ENCODE results near the gene NTN5.

The NTN5 gene

DNA sequence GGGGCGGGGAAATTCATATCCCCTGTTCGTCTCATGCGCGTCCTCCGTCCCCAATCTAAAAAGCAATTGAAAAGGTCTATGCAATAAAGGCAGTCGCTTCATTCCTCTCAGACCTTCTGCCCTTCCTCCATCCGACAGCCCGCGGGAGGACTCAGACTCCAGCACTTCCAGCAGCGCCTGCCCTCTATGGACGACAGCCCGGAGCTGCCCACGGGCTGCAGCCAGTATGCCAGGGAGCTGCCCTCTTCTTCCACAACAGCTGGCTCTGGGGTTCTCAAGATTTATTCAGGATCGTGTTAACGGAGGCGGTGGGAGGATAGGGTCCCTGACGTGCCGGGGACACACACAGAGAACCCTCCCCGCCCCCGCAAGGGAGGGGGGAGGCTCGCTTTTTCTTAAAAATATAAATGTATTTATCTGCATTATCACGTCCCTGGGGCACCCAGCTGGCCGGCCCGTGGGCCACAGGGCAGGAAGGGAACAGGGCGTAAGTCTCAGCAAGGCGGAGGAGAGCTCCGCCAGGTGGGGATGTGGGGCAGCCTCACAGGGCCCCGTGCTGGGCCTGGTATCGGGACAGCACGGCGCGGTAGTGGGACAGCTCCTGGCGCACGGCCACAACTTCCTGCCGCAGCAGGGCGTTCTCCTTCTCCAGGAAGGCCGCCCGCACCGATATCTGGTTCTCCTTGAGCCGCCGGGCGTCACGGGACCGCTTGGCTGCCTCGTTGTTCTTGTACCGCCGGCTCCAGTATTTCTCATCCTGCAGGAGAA, 42.3 kb downstream of the NTN5 start:
- no peak for DNase-seq (ENCODE audit: low read depth in 2 of 2)

DNA sequence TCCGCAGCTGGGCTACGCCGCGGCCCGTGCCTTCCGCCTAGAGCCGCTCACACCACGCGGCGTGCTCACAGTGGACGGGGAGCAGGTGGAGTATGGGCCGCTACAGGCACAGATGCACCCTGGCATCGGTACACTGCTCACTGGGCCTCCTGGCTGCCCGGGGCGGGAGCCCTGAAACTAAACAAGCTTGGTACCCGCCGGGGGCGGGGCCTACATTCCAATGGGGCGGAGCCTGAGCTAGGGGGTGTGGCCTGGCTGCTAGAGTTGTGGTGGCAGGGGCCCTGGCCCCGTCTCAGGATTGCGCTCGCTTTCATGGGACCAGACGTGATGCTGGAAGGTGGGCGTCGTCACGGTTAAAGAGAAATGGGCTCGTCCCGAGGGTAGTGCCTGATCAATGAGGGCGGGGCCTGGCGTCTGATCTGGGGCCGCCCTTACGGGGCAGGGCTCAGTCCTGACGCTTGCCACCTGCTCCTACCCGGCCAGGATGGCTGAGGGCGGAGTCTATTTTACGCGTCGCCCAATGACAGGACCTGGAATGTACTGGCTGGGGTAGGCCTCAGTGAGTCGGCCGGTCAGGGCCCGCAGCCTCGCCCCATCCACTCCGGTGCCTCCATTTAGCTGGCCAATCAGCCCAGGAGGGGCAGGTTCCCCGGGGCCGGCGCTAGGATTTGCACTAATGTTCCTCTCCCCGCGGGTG, 43.1 kb downstream of the NTN5 start:
- no peak for DNase-seq (ENCODE audit: low read depth in 2 of 2)

DNA sequence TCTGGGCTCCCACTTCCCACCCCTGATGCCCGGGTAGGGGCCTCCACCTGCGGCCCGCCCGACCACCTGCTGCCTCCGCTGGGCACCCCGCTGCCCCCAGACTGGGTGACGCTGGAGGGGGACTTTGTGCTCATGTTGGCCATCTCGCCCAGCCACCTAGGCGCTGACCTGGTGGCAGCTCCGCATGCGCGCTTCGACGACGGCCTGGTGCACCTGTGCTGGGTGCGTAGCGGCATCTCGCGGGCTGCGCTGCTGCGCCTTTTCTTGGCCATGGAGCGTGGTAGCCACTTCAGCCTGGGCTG, 43.6 kb downstream of the NTN5 start:
- DNase-seq (ENCODE audit: low read depth in 2 of 2) = no peak

DNA sequence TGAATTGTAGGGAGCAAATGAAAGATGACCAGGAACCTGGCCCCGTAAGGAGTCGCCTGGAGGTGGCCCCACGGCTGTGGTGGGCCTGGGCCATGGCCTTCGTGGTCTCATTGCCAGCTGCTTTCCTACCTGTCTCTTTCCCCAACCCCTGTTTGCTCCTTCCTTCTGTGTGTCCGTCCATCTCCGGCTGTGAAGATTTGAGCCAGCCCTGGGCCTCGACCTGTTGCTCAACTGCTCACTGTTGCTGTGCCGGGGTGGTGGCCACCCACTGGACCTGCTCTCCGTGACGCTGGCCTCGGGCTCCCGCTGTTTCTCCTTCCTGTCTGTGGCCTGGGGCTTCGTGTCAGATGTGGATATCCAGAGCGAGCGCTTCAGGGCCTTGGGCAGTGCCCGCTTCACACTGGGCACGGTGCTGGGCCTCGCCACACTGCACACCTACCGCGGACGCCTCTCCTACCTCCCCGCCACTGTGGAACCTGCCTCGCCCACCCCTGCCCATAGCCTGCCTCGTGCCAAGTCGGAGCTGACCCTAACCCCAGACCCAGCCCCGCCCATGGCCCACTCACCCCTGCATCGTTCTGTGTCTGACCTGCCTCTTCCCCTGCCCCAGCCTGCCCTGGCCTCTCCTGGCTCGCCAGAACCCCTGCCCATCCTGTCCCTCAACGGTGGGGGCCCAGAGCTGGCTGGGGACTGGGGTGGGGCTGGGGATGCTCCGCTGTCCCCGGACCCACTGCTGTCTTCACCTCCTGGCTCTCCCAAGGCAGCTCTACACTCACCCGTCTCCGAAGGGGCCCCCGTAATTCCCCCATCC, 44.1 kb downstream of the NTN5 start:
- no peak for DNase-seq (ENCODE audit: low read depth in 2 of 2)

DNA sequence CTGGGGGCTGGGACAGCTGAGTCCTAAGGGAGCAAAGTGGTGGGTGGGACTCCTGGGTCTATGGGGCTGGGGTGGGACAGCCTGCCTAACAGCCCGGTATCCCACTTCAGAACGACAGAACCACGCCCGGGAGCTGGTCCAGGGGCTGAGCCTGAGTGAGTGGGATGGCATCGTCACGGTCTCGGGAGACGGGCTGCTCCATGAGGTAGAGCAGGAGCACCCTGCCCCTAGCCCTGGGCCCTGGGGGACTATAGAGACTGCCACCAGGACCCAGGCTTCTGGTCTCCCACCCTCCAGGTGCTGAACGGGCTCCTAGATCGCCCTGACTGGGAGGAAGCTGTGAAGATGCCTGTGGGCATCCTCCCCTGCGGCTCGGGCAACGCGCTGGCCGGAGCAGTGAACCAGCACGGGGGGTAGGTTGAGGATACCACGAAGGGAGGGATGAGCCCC, 44.9 kb downstream of the NTN5 start:
- DNase-seq (ENCODE audit: low read depth in 2 of 2) = no peak

DNA sequence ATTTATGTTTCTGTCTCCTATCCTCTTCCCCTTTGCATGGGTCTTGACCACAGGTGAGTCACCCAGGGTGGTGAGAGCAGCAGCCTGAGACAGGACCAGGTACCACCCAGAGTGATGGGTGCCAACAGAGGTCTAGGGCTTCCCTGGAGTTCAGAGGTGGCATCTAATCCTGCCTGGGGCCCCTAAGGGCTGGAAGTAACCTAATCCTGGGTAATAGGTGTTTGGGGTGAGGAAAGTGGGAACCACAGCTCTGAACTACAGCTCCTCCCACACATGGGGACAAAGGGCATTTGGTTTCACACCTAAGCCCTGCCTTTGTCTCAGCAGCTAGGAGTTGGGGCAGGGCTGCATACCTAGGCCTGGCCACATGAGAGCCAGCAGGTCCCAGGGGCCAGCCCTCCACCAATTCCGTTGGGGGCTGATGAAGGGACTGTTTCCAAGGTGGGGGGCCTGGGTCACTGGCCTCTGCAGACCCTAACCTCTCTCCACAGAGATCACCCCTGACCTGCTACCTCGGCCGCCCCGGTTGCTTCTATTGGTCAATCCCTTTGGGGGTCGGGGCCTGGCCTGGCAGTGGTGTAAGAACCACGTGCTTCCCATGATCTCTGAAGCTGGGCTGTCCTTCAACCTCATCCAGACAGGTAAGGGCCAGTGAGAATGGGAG, 45.5 kb downstream of the NTN5 start:
- DNase-seq (ENCODE audit: low read depth in 2 of 2) = no peak

DNA sequence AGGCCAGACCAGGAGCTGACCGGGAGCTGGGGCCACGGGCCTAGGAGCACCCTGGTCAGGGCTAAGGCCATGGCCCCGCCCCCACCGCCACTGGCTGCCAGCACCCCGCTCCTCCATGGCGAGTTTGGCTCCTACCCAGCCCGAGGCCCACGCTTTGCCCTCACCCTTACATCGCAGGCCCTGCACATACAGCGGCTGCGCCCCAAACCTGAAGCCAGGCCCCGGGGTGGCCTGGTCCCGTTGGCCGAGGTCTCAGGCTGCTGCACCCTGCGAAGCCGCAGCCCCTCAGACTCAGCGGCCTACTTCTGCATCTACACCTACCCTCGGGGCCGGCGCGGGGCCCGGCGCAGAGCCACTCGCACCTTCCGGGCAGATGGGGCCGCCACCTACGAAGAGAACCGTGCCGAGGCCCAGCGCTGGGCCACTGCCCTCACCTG, 46.9 kb downstream of the NTN5 start:
- DNase-seq (ENCODE audit: low read depth in 2 of 2) = no peak

DNA sequence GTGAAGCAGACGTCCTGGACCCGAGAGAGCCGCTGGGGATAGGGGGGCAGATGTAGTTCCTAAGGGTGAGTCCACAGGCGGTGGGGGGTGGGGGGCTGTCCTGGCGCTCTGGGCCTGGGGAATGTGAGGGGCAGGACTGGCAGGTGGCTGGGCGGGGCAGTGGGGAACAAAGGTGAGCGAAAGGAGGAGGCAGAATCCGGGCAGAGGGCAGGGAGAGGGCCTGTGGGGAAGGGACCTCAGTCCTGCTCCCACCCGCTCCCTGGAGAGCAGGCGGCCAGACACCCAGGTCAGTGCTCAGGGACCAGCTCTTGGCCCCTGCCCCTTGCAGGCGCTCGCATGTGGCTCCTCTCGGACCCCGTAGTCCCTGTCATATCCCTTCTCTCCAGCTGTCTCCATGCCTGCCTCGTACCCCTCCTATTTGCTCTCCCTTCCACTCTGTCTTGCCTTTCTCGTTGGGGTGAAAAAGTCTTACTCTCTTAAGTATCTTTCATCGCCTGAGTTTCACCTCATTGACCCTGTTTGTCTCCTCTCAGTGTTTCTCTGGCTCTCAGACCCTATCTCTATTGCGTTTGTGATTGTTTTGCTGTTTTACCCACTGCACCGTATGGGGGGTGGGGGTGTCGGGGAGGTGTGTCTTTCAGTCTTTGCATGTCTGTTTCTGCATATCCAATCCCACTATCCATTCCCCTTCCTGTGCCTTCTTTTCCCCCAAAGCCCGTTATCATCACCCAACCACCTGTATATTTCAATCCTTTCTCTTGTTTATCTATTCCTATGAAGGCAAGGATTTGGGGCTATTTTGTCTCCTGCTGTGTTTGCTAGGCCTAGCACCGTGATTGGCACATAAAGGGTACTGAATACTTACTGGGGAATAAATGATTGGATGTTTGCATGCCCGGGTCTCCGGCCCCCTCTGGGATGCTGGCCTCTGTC, 47.8 kb downstream of the NTN5 start:
- DNase-seq (ENCODE audit: low read depth in 2 of 2) = no peak

DNA sequence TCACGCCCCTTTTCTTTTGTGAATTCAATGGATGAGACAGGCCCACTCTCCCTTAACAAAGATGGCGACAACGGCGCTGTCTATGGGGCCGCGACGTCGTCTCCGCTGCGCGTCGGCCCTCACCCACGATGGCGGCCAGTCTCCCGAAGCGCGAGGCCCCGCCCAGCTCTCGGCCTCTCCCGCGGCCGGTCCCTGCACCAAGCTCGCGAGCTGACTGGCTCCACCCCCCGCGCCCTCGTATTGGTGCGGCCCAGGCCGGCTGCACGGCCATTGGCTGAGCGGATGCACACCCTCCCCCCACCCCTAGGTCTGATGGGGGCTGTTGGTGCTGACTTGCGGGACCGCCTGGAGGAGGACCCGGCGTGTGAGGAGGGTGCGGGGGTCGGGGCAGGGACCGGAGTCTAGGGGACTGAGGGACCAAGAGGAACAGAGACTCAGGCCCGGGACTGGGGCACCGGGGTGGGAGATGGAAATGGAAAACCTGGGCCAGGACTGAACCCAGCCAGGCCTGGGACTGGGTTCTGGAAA, 48.7 kb downstream of the NTN5 start:
- DNase-seq (ENCODE audit: low read depth in 2 of 2) = peak; percentile 89 to 98

DNA sequence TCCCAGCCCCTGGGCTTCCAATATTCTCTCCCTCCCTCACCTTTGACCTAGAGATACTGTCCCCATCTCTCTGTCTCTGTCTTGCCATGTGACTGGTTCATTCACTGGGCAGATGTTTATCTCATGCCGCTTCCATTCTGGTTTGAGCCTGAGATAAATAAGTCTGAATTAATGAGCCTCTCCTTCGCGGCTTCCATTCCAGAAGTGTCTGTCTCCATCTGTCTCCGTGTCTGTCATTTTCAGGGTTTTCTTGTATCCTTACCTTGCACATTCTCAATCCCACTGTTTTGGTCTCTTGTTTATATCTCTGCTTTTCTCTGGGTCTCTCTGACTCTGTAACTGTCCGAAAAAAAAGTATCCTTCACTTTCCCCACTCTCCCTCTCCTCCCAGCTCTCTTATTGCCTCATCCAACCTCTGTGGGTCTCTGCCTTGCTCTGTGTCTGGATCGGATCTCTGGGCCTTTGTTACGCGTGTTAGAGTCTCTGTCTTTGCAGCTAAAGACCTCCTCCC, 49.2 kb downstream of the NTN5 start:
- no peak for DNase-seq (ENCODE audit: low read depth in 2 of 2)

DNA sequence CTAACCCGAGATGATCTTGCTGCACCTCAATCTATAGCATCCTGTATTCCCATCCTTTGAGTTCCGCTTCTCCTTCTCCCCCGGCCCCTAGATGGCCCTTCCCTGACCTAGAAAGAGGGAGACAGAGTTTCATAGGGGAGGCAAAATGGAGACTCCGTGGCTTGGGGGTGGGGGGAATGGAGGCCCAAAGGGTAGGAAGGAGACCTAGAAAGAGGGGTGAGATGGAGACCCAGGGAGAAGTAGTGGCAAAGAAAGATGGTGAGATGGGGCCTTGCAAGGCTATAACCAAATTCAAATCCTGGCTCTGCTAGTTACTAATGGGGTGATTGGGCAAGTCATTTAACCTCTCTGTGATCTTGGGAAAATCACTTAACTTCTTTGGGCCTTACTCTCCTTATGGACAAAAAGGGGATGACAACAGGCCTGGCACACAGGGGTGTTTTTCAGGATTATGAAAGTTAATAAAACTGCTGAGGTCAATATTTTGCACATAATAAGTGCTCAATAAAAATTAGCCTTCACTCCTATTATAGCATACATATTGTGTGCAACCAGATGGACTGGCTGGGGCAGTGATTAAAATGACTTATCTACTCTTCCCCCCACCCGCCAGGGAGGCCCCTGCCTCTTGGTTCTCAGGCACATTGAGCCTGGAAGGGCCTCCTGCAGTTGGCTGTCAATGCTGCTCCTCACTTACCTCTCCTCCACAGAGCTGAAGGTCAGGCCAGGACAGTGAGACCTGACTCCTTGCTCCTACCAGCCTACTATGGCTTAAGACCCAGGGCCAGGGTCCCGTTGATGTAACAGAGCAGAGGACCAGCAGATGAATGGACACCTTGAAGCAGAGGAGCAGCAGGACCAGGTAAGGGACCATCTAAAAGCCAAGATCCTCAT, 52.9 kb downstream of the NTN5 start:
- no peak for DNase-seq (ENCODE audit: low read depth in 2 of 2)

DNA sequence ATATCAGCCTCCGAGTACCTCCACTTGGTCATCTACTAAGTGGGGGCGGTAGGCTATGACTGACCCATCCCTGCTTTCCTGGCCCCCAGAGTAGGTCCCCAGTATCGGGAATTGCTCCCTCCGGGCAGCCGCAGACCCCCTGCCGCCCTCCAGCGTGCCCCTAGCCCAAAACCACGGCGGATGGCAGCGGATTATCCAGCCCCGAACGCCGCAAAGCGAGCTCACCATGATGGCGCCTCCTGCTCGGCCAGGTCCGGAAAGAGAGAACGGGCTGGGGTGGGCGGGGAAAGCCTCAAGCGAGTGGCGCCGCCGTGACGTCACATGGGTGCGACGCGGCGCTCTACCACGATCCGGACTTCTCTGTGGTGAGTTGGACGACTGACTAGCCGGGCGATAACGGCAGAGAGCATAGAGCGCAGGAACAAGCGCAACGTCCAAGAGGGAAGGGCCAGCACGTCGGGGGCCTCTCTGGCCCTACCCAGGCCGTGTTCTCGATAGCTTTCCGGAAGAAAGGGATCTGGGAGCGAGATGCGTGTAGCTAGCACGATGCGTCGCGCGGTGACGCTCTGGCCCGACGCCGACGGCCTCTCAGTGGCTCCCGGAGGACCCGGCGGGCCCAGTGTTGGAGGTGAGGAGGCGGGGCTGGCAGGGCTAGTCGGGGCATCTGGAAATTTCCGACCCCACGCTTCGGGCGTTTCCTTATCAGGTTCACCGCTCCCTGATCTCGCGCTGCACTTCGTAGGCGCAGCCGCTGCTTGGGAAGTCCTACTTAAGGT, 53.7 kb downstream of the NTN5 start, which contains the start of the genes RPL18 and SPHK2:
Gene RPL18 (minus strand): TSS at position 263 of the 776 bp plus-strand sequence. CDS start 35 bp downstream, at position 228.
Gene SPHK2 (plus strand): TSS at position 591 of the 776 bp plus-strand sequence. CDS start 1,009 bp downstream, outside the sequence.
- DNase-seq (ENCODE audit: low read depth in 2 of 2) = peak; percentile 92 to 95

DNA sequence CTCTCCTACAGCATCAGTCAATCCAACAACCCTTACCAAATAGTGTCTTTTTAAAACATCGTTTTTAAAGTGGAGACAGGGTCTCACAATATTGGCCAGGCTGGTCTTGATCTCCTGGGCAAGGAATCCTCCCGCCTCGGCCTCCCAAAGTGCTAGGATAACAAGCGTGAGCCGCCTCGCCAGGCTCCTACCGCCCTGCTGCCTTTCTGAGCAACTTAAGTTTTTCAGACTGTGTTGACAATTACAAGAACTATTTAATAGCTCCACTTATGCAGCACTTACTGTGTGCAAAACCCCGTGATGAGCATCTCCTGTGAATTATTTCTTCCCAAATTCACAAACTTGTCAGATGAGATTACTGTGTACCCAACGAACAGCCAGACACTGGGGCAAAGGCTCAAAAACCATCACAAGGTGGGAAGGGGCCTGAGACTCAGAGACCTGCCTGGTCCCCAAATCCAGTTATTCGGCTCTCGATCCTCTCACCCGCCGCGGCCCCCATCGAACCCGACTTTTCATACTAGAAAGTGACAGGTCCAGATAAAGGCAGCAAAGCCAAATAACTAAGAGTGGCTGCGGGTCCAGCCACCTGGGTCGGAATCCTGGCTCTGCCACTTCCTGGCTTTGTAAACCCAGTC, 54.4 kb downstream of the NTN5 start:
- DNase-seq (ENCODE audit: low read depth in 2 of 2) = no peak

DNA sequence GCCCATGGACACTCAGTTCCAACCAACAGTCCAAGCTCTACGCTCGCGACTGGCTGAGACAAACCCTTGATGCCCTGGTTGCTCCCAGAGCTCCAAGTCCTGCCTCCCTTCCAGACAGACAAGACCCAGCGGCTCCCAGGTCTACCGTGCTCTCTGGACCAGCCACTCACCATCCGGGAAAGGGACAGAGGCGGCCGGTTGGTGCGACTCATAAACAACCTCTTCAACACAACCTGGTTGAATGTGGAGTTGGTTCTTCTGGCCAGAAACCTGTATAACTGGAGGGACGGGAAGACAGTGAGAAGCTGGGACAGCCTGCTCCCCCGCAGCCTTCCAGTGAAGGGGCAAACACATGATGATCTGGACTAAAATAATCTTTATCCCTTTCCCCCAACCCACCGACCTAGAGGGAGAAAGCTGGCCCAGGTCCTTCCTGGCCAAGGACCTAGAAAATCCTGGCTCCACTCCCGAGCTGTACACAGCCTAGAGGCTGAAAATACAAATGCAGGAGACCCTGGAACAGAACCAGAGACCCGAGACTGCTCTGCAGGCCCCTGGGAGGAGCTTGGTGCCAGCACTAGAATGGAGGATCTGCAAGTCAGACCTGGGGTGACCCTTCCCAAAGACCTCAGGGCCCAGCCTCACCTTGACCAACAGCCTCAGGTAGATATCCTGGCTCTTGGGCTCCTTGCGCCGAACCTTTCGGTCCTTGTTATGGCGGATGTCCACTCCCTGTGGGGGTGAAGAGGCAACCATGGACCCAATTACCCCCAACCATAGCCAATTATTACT, 55.5 kb downstream of the NTN5 start:
- no peak for DNase-seq (ENCODE audit: low read depth in 2 of 2)

DNA sequence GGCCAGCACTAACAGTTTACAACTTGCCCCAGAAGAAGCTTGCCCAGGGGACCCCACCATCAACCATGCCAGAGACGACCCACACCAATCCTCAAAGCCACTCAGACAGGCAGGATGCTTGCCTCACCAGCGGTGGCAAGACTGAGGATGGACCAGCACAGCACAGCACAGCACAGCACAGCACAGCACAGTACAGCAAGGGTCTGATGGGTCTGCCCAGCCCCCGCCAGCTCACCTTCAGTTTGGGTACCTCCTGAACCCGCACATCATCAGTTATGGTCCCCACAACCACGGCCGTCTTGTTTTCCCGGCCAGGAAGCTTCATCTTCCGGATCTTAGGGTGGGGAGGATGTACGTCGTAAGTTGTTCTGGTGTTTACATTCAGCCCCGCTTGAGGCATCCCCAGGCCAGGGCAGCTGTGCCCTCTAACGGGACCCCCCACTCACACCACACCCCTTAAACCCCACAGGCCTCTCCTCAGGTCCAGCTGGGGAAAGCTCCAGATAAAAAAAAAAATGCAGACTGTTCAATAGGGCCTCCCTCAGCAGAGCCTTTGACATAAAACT, 56.2 kb downstream of the NTN5 start:
- no peak for DNase-seq (ENCODE audit: low read depth in 2 of 2)

DNA sequence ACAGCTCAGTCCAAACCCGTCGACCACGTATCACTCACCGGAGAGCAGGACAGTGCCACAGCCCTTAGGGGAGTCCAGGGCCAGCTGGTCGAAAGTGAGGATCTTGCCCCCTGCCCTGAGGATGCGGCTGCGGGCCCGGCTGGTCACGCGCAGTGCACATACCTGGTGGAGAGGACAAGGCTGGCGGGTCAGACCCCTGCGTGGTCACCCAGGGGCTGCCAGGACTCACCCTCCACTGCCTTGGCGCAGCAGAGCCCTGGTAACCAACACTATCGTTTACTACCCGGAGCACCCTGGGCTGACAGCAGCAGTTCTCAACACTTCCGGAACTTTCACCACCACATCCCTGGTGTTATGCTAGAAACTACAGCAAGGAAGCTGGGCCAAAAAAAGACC, 56.8 kb downstream of the NTN5 start:
- DNase-seq (ENCODE audit: low read depth in 2 of 2) = no peak
